BLaER1 (cell line): ENCODE results near the gene ZNF335.

Experiments
- H3K27ac ChIP-seq: shearing (Covaris generic); formaldehyde crosslinking; 2 replicates; pipeline ENCODE4 v1.8.1; 2022
- H3K27me3 ChIP-seq: shearing (Covaris generic); formaldehyde crosslinking; 2 replicates; pipeline ENCODE4 v1.8.1; 2022
- H3K36me3 ChIP-seq: shearing (Covaris generic); formaldehyde crosslinking; 2 replicates; pipeline ENCODE4 v1.8.1; 2022
- H3K4me1 ChIP-seq: shearing (Covaris generic); formaldehyde crosslinking; 2 replicates; pipeline ENCODE4 v1.8.1; 2022
- H3K4me2 ChIP-seq: shearing (Covaris generic); formaldehyde crosslinking; 2 replicates; pipeline ENCODE4 v1.8.1; 2022
- H3K4me3 ChIP-seq: shearing (Covaris generic); formaldehyde crosslinking; 2 replicates; pipeline ENCODE4 v1.8.1; 2022
- H3K9ac ChIP-seq: shearing (Covaris generic); formaldehyde crosslinking; 2 replicates; pipeline ENCODE4 v1.8.1; 2022
- H3K9me3 ChIP-seq: shearing (Covaris generic); formaldehyde crosslinking; 2 replicates; pipeline ENCODE4 v1.8.1; 2022
- H4K20me1 ChIP-seq: shearing (Covaris generic); formaldehyde crosslinking; 2 replicates; pipeline ENCODE4 v1.8.1; 2022
- Cebpa-rat ChIP-seq: shearing (Covaris generic); IDR thresholded peaks from 2 replicates; pipeline ENCODE4 v1.8.1; 2022

ZNF335 gene

DNA sequence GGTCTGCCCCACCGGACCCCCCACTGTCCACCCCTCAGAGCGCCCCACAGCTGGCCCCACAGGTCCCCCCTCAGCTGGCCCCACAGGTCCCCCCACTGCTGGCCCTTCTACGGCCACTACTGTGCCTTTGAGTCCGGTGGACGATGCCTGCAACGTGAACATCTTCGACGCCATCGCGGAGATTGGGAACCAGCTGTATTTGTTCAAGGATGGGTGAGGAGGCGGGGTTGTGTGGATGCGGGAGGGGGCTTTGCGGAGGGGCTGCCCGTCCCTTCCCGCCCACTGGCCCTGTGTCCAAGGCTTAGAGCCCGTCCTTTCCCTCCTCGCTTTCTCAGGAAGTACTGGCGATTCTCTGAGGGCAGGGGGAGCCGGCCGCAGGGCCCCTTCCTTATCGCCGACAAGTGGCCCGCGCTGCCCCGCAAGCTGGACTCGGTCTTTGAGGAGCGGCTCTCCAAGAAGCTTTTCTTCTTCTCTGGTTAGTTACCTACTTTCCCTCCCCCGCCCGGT is 41.4 kb upstream of the ZNF335 start:
- H3K27me3 ChIP-seq: peaks cover 64% of the 10 kb centered on the region

DNA sequence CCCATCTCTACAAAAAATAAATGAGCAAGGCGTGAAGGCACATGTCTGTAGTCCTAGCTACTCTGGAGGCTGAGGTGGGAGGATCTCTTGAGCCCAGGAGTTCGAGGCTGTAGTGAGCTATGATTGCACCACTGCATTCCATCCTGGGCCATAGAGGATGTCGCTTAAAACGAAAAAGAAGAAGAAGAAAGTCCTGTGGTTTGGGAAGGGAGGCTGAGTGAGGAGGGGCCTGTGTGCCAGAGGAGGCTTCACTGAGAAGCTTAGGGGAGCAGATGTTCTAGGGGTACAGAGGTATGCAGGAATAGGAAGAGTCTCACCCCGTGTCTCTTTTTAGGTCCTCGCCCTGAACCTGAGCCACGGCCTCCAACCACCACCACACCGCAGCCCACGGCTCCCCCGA is 40.9 kb upstream of the ZNF335 start:
- H3K27me3 ChIP-seq: peaks cover 68% of the 10 kb centered on the region
- H3K4me3 ChIP-seq: no peak overlapping the region
- peaks cover 54% of the 10 kb centered on the region for H3K4me1 ChIP-seq
- TF ChIP-seq Cebpa-rat: no peak
- no peak overlapping the region for H3K27ac ChIP-seq
- H3K9ac ChIP-seq: no peak overlapping the region
- H4K20me1 ChIP-seq: peaks cover 70% of the 10 kb centered on the region
- peaks cover 7% of the 10 kb centered on the region; the same call in 1 of the 2 replicates for H3K36me3 ChIP-seq
- H3K9me3 ChIP-seq: peaks cover 33% of the 10 kb centered on the region
- no peak overlapping the region for H3K4me2 ChIP-seq

More for the DNA sequence above, 41.4 kb upstream of the ZNF335 start:
- no peak overlapping the region for H3K9ac ChIP-seq
- TF ChIP-seq Cebpa-rat: no peak
- peaks cover 33% of the 10 kb centered on the region for H3K9me3 ChIP-seq
- no peak overlapping the region for H3K27ac ChIP-seq
- peaks cover 54% of the 10 kb centered on the region for H3K4me1 ChIP-seq
- peaks cover 7% of the 10 kb centered on the region; the same call in 1 of the 2 replicates for H3K36me3 ChIP-seq
- peak overlapping the region; percentile 82 for H3K4me2 ChIP-seq
- no peak overlapping the region for H3K4me3 ChIP-seq
- peaks cover 65% of the 10 kb centered on the region for H4K20me1 ChIP-seq

DNA sequence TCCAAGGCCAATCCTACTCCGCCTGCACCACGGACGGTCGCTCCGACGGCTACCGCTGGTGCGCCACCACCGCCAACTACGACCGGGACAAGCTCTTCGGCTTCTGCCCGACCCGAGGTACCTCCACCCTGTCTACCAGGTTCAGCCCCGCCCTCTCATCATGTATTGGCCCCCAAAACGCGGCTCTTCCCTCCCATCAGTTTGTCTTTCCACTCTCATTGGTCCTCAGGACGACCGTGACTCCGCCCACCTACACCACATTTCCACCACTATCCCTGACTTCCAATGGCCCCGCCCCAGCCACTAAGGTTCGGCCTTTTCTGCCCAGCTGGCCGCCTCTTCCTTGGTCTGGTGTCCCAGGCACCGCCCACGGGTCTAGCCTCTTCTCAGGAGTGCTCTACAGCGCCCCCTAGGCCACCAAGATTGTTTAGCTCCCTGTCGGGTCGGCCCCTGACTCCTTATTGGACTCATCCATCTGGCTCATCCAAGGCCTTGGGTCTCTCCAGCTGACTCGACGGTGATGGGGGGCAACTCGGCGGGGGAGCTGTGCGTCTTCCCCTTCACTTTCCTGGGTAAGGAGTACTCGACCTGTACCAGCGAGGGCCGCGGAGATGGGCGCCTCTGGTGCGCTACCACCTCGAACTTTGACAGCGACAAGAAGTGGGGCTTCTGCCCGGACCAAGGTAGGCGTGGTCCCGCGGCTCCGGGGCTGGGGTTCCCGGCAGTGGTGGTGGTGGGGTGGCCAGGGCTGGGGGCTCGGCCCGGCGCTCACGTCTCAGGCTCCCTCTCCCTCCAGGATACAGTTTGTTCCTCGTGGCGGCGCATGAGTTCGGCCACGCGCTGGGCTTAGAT is 39.9 kb upstream of the ZNF335 start:
- H3K9me3 ChIP-seq: peaks cover 25% of the 10 kb centered on the region
- no peak overlapping the region for H3K27ac ChIP-seq
- H3K27me3 ChIP-seq: peaks cover 78% of the 10 kb centered on the region
- no peak for TF ChIP-seq Cebpa-rat
- no peak overlapping the region for H3K4me2 ChIP-seq
- peak overlapping the region; percentile 11; the same call in 1 of the 2 replicates for H3K4me3 ChIP-seq
- peaks cover 54% of the 10 kb centered on the region for H3K4me1 ChIP-seq
- no peaks in the 10 kb centered on the region for H3K36me3 ChIP-seq
- H4K20me1 ChIP-seq: peaks cover 81% of the 10 kb centered on the region
- no peak overlapping the region for H3K9ac ChIP-seq

DNA sequence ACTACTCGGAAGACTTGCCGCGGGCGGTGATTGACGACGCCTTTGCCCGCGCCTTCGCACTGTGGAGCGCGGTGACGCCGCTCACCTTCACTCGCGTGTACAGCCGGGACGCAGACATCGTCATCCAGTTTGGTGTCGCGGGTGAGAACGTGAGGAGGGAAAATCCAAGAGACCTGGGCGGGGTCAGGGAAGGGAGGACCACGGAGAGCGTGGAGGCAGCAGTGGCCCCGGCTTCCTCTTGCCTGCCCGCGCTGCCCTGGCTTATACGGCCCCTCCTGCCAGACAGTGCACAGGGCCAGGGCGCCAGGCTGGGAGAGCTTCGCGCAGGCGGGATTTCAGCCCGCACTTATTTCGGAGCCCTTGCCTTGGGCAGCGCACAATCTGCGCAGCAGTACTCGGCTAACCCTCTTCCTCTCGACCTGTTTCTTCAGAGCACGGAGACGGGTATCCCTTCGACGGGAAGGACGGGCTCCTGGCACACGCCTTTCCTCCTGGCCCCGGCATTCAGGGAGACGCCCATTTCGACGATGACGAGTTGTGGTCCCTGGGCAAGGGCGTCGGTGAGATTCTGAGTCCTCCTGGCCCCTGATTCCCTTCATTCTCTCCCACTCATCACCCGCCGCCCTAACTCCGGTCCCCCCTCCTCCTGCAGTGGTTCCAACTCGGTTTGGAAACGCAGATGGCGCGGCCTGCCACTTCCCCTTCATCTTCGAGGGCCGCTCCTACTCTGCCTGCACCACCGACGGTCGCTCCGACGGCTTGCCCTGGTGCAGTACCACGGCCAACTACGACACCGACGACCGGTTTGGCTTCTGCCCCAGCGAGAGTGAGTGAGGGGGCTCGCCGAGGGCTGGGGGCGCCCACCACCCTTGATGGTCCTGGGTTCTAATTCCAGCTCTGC is 38.7 kb upstream of the ZNF335 start:
- Histone ChIP-seq H3K36me3 (no peaks in the 10 kb centered on the region), H3K4me3 (0 out of 2 replicates have a peak overlapping the region, but pooled peaks have one; percentile 11), H3K9ac (no peak overlapping the region), H3K4me1 (peaks cover 64% of the 10 kb centered on the region), H3K27ac (no peak overlapping the region), H3K9me3 (peaks cover 23% of the 10 kb centered on the region), H3K27me3 (peaks cover 88% of the 10 kb centered on the region), H4K20me1 (peaks cover 92% of the 10 kb centered on the region), H3K4me2 (no peak overlapping the region)
- no peak for TF ChIP-seq Cebpa-rat

DNA sequence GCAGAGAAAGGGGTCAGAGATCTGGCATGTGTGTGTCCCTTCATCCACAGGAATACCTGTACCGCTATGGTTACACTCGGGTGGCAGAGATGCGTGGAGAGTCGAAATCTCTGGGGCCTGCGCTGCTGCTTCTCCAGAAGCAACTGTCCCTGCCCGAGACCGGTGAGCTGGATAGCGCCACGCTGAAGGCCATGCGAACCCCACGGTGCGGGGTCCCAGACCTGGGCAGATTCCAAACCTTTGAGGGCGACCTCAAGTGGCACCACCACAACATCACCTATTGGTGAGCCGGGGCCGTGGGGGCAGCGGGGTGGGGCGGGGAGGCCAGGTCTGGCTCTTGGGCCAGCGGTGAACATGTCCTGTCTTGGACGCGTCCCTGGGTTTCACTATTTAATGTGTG is 37.8 kb upstream of the ZNF335 start:
- H3K9me3 ChIP-seq: peaks cover 23% of the 10 kb centered on the region
- H3K27ac ChIP-seq: no peak overlapping the region
- no peak overlapping the region for H3K4me3 ChIP-seq
- H3K4me1 ChIP-seq: peaks cover 73% of the 10 kb centered on the region
- H3K9ac ChIP-seq: no peak overlapping the region
- H4K20me1 ChIP-seq: peaks cover 98% of the 10 kb centered on the region
- no peak overlapping the region for H3K4me2 ChIP-seq
- TF ChIP-seq Cebpa-rat: no peak
- H3K36me3 ChIP-seq: no peaks in the 10 kb centered on the region
- H3K27me3 ChIP-seq: peaks cover 88% of the 10 kb centered on the region

DNA sequence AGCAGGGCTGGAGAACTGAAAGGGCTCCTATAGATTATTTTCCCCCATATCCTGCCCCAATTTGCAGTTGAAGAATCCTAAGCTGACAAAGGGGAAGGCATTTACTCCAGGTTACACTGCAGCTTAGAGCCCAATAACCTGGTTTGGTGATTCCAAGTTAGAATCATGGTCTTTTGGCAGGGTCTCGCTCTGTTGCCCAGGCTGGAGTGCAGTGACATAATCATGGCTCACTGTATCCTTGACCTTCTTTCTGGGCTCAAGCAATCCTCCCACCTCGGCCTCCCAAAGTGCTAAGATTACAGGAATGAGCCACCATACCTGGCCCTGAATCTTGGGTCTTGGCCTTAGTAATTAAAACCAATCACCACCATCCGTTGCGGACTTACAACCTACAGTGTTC is 35.7 kb upstream of the ZNF335 start:
- peaks cover 87% of the 10 kb centered on the region for H3K27me3 ChIP-seq
- no peak overlapping the region for H3K9ac ChIP-seq
- no peak overlapping the region for H3K27ac ChIP-seq

DNA sequence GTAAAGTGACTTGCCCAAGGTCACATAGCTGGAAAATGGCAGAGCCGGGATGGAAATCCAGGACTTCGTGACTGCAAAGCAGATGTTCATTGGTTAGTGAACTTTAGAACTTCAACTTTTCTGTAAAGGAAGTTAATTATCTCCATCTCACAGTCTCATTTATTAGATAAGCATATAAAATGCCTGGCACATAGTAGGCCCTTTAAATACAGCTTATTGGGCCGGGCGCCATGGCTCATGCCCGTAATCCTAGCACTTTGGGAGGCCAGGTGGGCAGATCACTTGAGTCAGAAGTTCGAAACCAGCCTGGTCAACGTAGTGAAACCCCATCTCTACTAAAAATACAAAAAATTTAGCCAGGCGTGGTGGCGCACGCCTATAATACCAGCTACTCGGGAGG is 35.0 kb upstream of the ZNF335 start:
- Histone ChIP-seq H3K4me2 (peak overlapping the region; percentile 95), H3K4me3 (no peak overlapping the region), H3K27ac (no peak overlapping the region), H3K9ac (no peak overlapping the region), H4K20me1 (peaks cover 91% of the 10 kb centered on the region), H3K36me3 (no peaks in the 10 kb centered on the region), H3K4me1 (peaks cover 83% of the 10 kb centered on the region), H3K9me3 (peaks cover 18% of the 10 kb centered on the region), H3K27me3 (peaks cover 81% of the 10 kb centered on the region)
- no peak for TF ChIP-seq Cebpa-rat

More for the DNA sequence above, 35.7 kb upstream of the ZNF335 start:
- Histone ChIP-seq H3K9me3 (peaks cover 23% of the 10 kb centered on the region), H3K36me3 (no peaks in the 10 kb centered on the region), H4K20me1 (peaks cover 96% of the 10 kb centered on the region), H3K4me2 (peak overlapping the region; percentile 73), H3K4me3 (no peak overlapping the region), H3K4me1 (peaks cover 79% of the 10 kb centered on the region)
- no peak for TF ChIP-seq Cebpa-rat

DNA sequence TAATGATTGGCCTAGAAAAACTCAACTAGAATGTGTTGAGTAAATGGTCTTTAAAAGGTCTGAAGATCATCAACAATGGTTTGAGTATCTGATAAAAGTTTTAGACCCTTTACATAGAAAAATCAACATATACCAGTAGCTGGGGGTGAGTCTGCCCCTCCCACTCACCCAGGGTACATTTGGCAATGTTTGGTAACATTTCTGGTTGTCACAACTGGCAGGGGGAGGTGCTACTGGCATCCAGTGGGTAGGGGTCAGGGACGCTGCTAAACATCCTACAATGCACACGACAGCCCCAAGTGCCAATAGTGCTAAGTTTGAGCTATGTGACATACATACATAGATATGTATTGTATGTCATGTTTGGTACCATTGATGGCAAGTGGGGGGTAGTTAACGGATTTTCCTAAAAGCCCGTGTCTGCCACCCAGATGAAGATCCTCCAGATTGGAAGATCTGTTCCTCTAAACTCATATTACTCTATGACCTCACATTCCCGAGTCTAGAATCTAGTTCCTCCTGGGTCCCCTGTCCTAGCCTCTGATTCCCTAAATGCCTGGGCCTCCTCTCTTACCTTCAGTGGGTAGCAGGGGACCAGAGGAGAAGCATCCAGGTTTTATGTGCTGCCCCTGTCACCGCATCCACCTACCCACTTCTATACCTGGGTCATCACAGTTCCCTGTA is 34.2 kb upstream of the ZNF335 start:
- no peak overlapping the region for H3K9ac ChIP-seq
- no peak for TF ChIP-seq Cebpa-rat
- peaks cover 90% of the 10 kb centered on the region for H4K20me1 ChIP-seq
- peaks cover 88% of the 10 kb centered on the region for H3K4me1 ChIP-seq
- no peak overlapping the region for H3K27ac ChIP-seq
- H3K9me3 ChIP-seq: peaks cover 10% of the 10 kb centered on the region
- H3K4me2 ChIP-seq: peak overlapping the region; percentile 95
- no peaks in the 10 kb centered on the region for H3K36me3 ChIP-seq
- H3K27me3 ChIP-seq: peaks cover 81% of the 10 kb centered on the region
- H3K4me3 ChIP-seq: no peak overlapping the region

DNA sequence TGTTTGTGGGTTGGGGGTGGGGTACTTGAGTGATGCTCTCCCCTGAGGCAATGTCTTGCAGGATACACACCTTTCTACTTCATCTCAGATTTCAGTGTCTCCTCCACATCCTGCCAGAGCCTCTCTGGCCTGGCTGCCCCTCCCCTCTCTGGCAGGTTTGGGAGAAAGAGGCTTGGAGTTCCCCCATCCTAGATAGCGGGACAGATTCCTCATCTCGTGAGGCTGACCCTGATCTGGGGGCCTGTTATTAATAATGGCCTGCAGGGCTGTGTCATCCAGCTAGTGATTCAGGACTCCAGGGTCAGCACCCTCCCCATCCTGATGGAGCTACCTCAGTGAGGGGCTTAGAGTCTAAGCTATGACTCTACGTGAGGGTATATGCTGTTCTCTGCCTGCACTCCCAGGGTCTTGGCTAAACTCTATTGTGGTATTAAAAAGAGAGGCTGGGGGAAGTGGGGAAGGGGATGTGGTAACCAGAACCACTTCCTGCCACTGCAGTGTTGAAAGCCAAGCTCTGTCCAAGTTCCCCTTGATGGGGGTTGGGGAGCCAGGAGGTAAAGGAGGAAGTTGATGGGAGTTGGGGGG is 33.0 kb upstream of the ZNF335 start:
- peak overlapping the region; percentile 95 for H3K4me2 ChIP-seq
- peak overlapping the region; percentile 45 for H3K4me3 ChIP-seq
- H3K27ac ChIP-seq: no peak overlapping the region
- no peak overlapping the region for H3K9ac ChIP-seq
- no peaks in the 10 kb centered on the region for H3K9me3 ChIP-seq
- TF ChIP-seq Cebpa-rat: peak; percentile 50; the same call in 1 of the 2 replicates
- peaks cover 91% of the 10 kb centered on the region for H3K4me1 ChIP-seq
- H3K27me3 ChIP-seq: peaks cover 72% of the 10 kb centered on the region
- peaks cover 86% of the 10 kb centered on the region for H4K20me1 ChIP-seq
- no peaks in the 10 kb centered on the region for H3K36me3 ChIP-seq
